Lung (tissue), 12 donors: ENCODE measurements around the gene SDK2. TPM values are rescaled to one million over a fixed set of nuclear protein-coding genes. Genes with fewer than 3 reads are reported as not detected.

Experiments
- ATAC-seq: fragments of 200-7000 bp; cut with Tn5 transposase; one replicate; pipeline ENCODE4 v1.9.1; 2020; ENCODE audit warnings: moderate number of reproducible peaks; ENCODE audit not compliant: insufficient read depth, low FRiP score
- DNase-seq, 3 donors: peaks; one replicate each; pipeline ENCODE4 v3.0.0-alpha.2; 2013 to 2017
- H3K27ac ChIP-seq, 2 donors: one replicate each; pipeline ENCODE4 v1.5.1; 2013; ENCODE audit warnings: mild to moderate bottlenecking in 2 of 2, moderate library complexity in 2 of 2, control low read depth in 1 of 2, inconsistent platforms in 1 of 2, low read depth in 1 of 2, low read length in 1 of 2
- H3K27me3 ChIP-seq, 3 donors: one replicate each; pipeline ENCODE4 v1.5.1; 2013; ENCODE audit warnings: low read length in 2 of 3; ENCODE audit not compliant: control insufficient read depth in 3 of 3, insufficient read depth in 3 of 3
- H3K36me3 ChIP-seq, 4 donors: one replicate each; pipeline ENCODE4 v1.5.1; 2013; ENCODE audit warnings: low read length in 4 of 4, mild to moderate bottlenecking in 1 of 4, moderate library complexity in 1 of 4; ENCODE audit not compliant: control insufficient read depth in 4 of 4, insufficient read depth in 4 of 4
- H3K4me1 ChIP-seq, 5 donors: one replicate each; pipeline ENCODE4 v1.5.1; 2013; ENCODE audit warnings: low read length in 5 of 5, mild to moderate bottlenecking in 2 of 5, moderate library complexity in 1 of 5; ENCODE audit not compliant: control insufficient read depth in 5 of 5, insufficient read depth in 5 of 5
- H3K4me3 ChIP-seq: one replicate; pipeline ENCODE4 v1.5.1; 2013; ENCODE audit warnings: mild to moderate bottlenecking, control low read depth, moderate library complexity
- H3K9ac ChIP-seq, 2 donors: one replicate each; pipeline ENCODE4 v1.5.1; 2013; ENCODE audit warnings: low read length in 2 of 2, control low read depth in 1 of 2; ENCODE audit not compliant: insufficient read depth in 1 of 2
- H3K9me3 ChIP-seq, 4 donors: one replicate each; pipeline ENCODE4 v1.5.1; 2013; ENCODE audit warnings: low read length in 3 of 4, mild to moderate bottlenecking in 1 of 4, moderate library complexity in 1 of 4; ENCODE audit not compliant: control insufficient read depth in 4 of 4, insufficient read depth in 3 of 4
- whole genome bisulfite sequencing, 2 donors: extraction: QIAGEN DNeasy Blood & Tissue Kit; methylation state at CpG; one replicate each; pipeline ENCODE4 v1.1.7; 2013; 5-methylcytosine and 5-hydroxymethylcytosine counted together
- polyA plus RNA-seq, 2 donors: library from polyadenylated mRNA; stranded (reverse); fragments of 200-250 nt; gene quantifications; one replicate each; pipeline ENCODE4 v1.2.1, GENCODE V29; 2013
- total RNA-seq, 2 donors: library from RNA; depleted of rRNA in 1 of 2; stranded (reverse); fragments of >200 nt in 1 of 2; gene quantifications; one replicate each; pipeline ENCODE4 v1.2.1, GENCODE V29; 2014 to 2021
- TF ChIP-seq, protein P1 (sequence below): IDR thresholded peaks from 2 replicates; pipeline ENCODE4 v1.5.1; 2012; ENCODE audit warnings: mild to moderate bottlenecking; ENCODE audit errors: control extremely low read depth, extremely low read depth
- donor health status: control.
- donor health status: control.
- donor health status: Bipolar disorder and iron deficiency.
- donor health status: healthy.
- donor health status: DM: yes; HTN: yes; CAD: no.

Gene SDK2
- total and polyA plus RNA-seq, 4 donors: 0.91 to 41.7 (median 4.3) TPM

DNA sequence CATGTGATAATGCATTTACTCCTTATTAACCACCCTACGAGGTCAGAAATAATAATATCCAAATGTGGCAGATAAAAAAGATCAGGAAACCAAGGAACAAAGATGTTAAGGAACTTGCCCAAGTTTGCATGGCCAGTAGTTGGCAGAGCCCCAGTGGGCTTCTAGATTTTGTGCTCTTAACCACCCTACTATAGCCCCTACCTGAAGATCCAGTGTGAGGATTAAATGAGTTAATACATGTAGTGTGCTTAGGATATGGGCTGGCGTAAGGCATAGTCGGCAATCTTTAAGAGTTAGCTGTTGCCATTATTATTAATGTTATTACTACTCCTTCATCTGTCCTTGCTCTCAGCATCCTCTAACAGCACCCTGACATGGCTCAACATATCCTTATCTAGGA, 153.4 kb downstream of the SDK2 start:
- Histone ChIP-seq H3K36me3 (no peaks in the 10 kb centered on the region), H3K27me3 (no peaks in the 10 kb centered on the region), H3K9ac (no peak overlapping the region), H3K27ac (no peak overlapping the region), H3K4me3 (no peak overlapping the region), H3K9me3 (peaks cover 0 to 2% (median 0%) of the 10 kb centered on the region in 4 donors), H3K4me1 (peaks cover 0 to 7% (median 0%) of the 10 kb centered on the region in 5 donors)
- TF ChIP-seq, protein P1, sequence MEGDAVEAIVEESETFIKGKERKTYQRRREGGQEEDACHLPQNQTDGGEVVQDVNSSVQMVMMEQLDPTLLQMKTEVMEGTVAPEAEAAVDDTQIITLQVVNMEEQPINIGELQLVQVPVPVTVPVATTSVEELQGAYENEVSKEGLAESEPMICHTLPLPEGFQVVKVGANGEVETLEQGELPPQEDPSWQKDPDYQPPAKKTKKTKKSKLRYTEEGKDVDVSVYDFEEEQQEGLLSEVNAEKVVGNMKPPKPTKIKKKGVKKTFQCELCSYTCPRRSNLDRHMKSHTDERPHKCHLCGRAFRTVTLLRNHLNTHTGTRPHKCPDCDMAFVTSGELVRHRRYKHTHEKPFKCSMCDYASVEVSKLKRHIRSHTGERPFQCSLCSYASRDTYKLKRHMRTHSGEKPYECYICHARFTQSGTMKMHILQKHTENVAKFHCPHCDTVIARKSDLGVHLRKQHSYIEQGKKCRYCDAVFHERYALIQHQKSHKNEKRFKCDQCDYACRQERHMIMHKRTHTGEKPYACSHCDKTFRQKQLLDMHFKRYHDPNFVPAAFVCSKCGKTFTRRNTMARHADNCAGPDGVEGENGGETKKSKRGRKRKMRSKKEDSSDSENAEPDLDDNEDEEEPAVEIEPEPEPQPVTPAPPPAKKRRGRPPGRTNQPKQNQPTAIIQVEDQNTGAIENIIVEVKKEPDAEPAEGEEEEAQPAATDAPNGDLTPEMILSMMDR: no peak
- no peak for ATAC-seq
- 78 to 90% methylated on average over 3 of the region's 3 CpGs for WGBS, 2 donors
- no peak for DNase-seq

DNA sequence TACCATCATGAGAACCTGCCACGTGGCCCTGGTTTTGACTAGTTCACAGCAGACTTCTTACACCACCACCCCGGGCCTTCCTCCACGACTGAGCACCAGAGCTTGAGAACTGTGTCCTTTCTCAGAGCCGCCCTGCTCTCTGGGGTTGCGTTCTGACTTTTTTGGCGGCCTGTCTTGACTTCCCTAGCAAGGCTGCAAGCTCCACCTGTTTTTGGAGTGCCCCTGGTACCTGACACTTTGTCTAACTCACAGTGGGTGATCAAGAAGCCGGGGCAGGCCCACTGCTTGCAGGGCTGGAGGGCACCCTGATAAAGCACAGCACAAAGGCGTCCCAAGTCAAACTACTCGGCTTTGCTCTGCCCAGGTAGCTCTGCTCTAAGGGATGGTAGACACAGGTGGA, 154.3 kb downstream of the SDK2 start:
- Histone ChIP-seq H3K9me3 (peaks cover 0 to 8% (median 1%) of the 10 kb centered on the region in 4 donors), H3K4me1 (peaks cover 0 to 7% (median 0%) of the 10 kb centered on the region in 5 donors), H3K9ac (no peak overlapping the region), H3K36me3 (peaks cover 0 to 3% (median 0%) of the 10 kb centered on the region in 4 donors), H3K27ac (no peak overlapping the region), H3K4me3 (no peak overlapping the region), H3K27me3 (no peaks in the 10 kb centered on the region)
- 90 to 92% methylated on average over 9 of the region's 9 CpGs for WGBS, 2 donors
- DNase-seq (no peak), ATAC-seq (no peak)
- TF ChIP-seq, protein P1: no peak

DNA sequence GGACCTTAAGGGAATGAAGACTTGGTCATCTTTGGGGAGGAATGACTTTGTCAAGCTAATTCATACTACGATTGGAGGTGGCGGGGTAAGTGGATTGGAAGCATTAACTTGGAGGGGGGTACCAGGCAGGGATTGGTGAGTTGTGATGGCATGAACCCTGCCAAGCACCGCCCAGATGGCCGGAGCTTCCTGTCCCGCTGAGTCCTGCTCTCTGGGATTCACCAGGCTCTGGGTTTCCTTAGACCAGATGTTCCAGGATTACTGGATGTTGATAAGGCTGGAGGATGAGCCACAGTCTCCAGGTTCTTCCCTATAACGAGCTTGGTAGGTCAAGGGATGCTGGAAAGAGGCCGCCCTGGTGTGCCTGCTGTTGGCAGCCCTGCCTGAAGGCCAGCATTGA, 154.9 kb downstream of the SDK2 start:
- Histone ChIP-seq H3K27ac (no peak overlapping the region), H3K4me3 (no peak overlapping the region), H3K27me3 (no peaks in the 10 kb centered on the region), H3K36me3 (peaks cover 0 to 3% (median 0%) of the 10 kb centered on the region in 4 donors), H3K4me1 (peaks cover 0 to 7% (median 0%) of the 10 kb centered on the region in 5 donors), H3K9ac (no peak overlapping the region), H3K9me3 (peaks cover 0 to 12% (median 2%) of the 10 kb centered on the region in 4 donors)
- WGBS, 2 donors: 83 to 93% methylated on average over 7 of the region's 7 CpGs
- TF ChIP-seq, protein P1: no peak
- ATAC-seq (no peak), DNase-seq (no peak)

DNA sequence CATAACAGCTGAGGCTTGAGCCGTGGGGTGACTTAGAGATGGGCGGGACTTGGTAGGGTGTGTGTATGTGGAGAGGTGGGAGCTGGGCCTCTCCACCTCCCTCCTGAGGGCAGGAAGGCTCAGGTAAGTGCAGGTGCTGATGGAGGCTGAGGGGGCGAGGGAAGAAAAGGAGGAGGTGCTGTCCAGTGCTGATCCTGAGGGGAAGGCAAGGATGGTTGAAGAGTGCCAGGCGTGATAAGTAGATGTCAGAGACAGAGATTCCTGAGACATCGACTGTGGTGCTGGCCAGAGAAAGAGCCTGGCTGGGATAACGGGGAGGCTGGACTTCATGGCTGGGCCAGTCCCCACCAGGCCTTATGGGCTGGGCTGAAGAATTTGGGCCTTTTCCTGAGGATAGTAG, 159.1 kb downstream of the SDK2 start:
- Histone ChIP-seq H3K9me3 (peaks cover 0 to 12% (median 2%) of the 10 kb centered on the region in 4 donors), H3K27ac (no peak overlapping the region), H3K36me3 (peaks cover 0 to 3% (median 0%) of the 10 kb centered on the region in 4 donors), H3K4me3 (no peak overlapping the region), H3K4me1 (no peaks in the 10 kb centered on the region), H3K9ac (no peak overlapping the region), H3K27me3 (no peaks in the 10 kb centered on the region)
- 89 to 94% methylated on average over 6 of the region's 6 CpGs for WGBS, 2 donors
- DNase-seq: no peak
- TF ChIP-seq, protein P1: no peak
- ATAC-seq: no peak
